GM18870 (cell line): ENCODE data around the gene CMTM6.
A peak's percentile ranks its signal among the peaks of the same experiment; 100 is the strongest.
"Not testable (repeated sequence)": the region's sequence is repeated elsewhere in the genome, so short reads cannot be mapped to it uniquely, and the experiment has no call there.

Experiments used
- ATAC-seq: cut with Tn5 transposase; IDR thresholded peaks from one replicate; pipeline ENCODE4 v1.9.1; 2021; ENCODE audit warnings: moderate library complexity; ENCODE audit not compliant: unreplicated experiment

CMTM6 gene

DNA sequence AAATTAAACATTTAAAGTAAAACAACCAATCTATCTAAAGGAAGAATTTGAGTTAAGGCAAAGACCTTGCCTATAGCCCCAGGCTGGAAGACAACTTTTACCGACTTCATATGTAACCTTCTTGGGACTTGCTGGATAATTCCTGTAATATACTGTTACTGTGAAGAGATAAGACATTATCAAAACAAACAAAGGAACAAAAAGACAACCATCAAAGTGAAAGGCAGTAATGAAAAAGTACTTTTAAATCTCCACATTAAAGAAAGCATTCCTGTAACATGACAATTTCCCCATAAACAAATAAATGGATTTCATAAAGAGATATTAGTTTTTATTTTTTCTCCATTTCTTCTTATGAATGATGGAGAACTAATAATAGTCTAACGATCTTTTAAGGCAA is 2.4 kb downstream of the CMTM6 start:
- ATAC-seq, result no peak

GRCh38 chr3:32499585-32499984 is 3.1 kb downstream of the CMTM6 start:
- ATAC-seq, result no peak

- no peak for ATAC-seq
These were observed 3.7 kb downstream of the CMTM6 start for GRCh38 chr3:32498992-32499391.

- ATAC-seq, result no peak
These were observed 4.4 kb downstream of the CMTM6 start for GRCh38 chr3:32498252-32498651.

DNA sequence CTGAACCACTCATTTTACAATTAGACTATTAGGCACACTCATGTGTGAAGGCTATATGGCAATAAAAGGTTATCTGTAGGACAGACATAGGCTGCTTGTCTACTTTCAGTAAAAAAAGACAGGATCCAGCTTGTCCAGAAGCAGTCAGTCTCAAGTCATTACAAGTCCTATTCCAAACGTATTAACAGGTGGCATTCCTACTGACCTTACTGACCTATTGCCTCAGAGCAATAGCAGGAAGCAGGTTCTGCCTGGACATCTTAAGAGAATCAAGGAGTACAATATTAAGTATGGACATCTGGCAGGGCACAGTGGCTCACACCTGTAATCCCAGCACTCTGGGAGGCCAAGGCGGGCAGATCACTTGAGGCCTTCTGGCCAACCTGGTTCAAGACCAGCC is 7.0 kb downstream of the CMTM6 start:
- no peak for ATAC-seq

GRCh38 chr3:32495085-32495484 is 7.6 kb downstream of the CMTM6 start:
- no peak for ATAC-seq

DNA sequence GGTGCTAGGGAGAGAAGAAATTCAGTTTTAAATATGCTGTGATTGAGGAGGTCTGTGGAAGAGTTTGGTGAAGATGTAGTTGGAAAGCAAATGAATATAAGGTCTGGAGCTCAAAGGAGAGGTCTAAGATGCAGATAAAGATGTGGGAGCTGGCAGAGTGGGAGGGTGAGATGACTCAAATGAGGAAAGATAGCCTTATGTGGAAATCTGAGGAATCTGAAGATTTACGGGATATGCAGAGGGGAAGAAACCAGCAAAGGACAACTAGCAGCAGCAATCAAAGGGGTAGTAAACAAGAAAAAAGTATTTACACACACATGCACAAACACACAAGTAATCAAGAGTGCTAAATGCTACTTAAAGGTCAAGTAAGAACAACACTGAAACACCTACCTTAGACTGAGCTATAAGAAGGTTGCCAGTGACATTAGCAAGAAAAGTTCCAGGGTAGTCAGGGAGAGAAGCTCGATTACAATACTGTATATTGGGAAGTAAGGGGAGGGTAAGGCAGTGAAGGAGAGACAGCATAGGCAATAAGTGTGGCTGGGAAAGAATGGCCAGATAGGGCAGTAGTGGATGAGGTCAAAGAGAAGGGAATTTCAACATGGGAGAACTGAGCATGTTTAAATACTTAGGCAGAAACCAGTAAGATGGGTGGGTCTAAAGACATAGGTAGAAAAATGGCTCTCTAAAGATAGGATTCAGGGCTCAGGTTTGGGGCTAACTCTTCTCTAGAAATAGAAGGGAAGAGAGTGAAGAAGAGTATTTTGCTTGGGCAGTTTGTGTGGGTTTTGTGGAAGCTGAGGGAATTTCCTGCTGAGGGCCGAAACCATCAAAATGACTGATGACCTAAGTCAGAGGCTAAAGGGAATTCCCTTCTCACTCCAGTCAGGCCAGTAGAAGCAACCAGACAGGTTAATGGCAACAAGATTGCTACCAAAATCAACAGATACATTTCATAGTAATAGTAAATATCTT is 8.9 kb downstream of the CMTM6 start:
- peak; percentile 80 for ATAC-seq

DNA sequence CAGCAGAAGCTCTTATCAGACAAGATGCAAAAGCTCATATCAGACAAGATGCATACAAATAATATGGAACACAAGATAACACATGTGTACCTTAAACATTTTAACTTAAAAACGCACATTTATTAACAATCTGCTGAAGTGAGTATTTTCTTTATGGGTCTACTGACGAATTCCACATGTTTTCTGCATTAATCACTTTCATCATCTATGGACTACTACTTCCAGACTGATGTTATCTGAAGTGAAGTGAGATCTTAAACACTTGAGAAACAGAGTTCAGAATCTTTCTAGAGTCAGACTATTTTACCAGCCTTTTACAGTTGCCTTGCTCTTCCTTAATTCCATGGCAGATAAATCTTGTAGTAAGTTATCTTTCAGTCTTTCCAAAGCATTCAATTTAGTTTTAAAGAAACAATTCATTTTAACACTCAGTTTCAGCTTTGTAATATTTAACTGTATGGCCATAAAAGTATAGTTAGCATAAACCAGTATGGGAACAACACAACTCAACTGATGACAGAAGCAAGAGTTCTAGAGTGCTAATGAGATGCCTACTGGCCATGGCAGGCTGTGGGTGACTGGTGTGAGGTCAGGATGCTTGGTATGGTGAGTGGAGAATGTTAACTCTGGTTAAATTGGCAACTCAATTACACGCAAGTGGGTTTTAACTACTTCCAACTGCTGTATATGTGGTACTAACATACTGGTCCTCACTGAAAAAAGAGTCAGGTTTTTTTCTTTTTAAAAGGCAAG is 9.8 kb downstream of the CMTM6 start:
- no peak for ATAC-seq

- ATAC-seq, result no peak
These were observed 14.1 kb downstream of the CMTM6 start for GRCh38 chr3:32488474-32489008.

DNA sequence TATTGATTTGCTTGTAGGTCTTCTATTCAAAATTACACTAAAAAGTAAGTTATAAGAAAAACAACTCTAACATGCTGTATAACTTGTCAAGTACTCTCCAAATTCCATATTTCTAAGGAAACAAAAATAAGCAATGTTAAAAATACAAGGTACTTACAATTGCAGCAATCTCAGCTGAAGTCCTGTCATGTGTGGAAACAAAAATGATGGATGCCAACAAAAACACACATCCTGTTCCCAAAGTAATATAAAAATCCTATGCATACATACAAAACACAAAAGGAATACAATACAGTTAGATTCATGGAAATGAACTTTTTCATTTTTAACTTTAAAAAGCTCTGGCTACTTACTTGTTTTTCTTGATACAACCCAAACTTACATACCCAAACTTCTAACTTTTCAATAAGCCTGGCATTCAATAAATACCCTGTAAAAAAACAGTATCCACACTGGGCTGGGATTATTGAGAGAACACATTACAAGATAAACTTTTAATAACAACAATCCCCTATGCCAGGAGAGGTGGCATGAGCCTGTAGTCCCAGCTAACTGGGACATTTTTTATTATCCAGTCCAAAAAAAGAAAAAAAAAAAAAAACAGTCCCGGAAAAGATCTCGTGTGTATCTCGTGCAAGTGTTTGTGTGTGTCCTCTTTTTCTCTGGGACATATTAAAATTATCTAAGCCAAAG is 14.7 kb downstream of the CMTM6 start:
- ATAC-seq, result no peak

DNA sequence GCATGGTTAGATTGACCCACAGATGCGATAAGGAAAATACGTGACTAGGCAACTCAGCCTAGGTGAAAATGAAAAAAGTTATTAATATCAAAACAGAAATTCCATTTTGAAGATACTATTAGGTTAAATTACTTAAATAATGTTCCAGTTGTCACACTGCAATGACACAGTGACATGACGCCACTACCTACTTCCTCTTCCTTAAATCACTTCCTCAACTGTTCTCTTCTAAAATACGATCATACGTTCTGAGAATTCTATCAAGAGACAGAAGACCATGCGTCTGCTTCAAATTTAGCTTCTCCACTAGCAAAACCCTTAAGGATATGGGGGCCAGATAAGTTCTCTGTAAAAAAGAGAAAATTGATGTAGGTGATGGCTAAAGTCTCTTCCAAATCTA is 18.2 kb downstream of the CMTM6 start:
- no peak for ATAC-seq

- no peak for ATAC-seq
These were observed 18.9 kb downstream of the CMTM6 start for GRCh38 chr3:32483772-32484171.

GRCh38 chr3:32482693-32483092 is 20.0 kb downstream of the CMTM6 start:
- no peak for ATAC-seq

DNA sequence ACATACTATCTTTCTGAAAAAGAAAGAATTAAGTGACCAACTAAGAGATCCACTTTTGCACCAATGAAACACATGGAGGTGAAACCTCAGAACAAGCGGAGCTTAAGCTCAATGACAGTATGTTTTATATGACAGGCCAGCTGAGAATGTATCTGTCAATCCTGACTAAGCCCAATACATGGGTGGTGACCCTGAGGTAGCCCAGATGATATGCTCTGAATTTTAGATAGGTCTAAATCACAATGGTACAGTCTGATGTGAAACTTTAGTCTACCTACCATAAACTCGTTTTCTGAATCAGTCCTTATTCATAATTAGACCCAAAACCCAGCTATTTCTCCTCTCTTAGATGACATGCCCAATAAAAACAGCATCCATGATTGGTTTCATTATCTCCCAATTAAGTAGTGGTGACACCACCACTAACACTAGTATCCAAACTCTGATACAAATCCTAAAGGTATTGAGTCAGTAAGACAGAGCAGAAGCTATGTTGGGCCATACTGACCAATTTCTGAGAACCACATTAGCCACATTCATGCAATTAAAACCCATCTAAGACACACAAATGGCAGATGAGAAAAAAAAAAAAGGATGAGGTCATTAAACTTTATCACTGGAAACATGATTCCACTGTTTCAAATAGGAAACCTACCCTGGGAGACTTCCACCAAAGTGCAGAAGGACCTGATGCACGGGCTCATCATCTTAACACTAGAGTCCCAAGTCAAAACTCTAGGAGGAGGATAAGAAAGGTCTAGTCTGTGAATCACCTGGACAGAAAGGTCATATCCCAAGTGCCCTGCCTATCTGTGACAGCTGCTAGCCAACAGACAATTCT is 20.6 kb downstream of the CMTM6 start:
- no peak for ATAC-seq

- ATAC-seq, result no peak
These were observed 22.0 kb downstream of the CMTM6 start for GRCh38 chr3:32480604-32481003.

GRCh38 chr3:32474201-32474600 is 28.5 kb downstream of the CMTM6 start:
- no peak for ATAC-seq

DNA sequence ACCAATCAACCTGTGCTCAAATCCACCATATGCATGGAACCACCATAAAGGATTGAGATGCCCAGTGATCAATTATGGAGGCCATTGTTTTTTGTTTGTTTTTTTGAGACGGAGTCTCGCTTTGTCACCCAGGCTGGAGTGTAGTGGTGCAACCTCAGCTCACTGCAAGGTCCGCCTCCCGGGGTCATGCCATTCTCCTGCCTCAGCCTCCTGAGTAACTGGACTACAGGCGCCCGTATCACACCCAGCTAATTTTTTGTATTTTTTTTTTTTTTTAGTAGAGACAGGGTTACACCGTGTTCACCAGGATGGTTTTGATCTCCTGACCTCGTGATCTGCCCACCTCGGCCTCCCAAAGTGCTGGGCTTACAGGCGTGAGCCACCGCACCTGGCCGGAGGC is 30.5 kb downstream of the CMTM6 start:
- ATAC-seq, result not testable (repeated sequence)

- no peak for ATAC-seq
These were observed 31.4 kb downstream of the CMTM6 start for GRCh38 chr3:32471246-32471645.

DNA sequence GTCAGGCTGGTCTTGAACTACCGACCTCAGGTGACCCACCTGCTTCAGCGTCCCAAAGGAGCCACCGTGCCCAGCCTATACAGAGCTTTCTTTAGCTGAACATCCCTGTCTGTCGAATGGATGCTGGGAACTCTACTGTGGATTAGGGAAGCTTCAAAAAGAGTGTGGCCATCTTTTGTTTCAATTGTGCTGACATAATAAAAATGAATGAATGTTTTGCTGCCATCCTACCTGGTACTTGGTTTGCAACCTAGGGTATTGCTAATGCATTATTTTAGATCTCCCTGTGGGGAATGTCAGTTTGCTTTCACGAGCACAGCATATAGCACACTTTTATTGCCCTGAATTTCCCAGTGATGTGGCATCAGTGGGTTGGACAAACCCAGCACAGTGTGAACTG is 32.3 kb downstream of the CMTM6 start:
- ATAC-seq, result no peak

GRCh38 chr3:32469151-32469874 is 33.3 kb downstream of the CMTM6 start:
- ATAC-seq, result peak; percentile 16
